NT2/D1 (cell line): ENCODE data around the gene TFPI.

Experiments used
- YY1 ChIP-seq: IDR thresholded peaks from 2 replicates; pipeline ENCODE4 v1.6.1; 2011; ENCODE audit not compliant: insufficient read length, insufficient read depth
- ZNF274 ChIP-seq: IDR thresholded peaks from 2 replicates; pipeline ENCODE4 v1.6.1; 2011; ENCODE audit warnings: mild to moderate bottlenecking, low read depth, low read length

- no peak for TF ChIP-seq YY1
- no peak for TF ChIP-seq ZNF274
Measured at GRCh38 chr2:187477051-187477450, 77.2 kb downstream of the TFPI start.
